ENCODE measurements around the gene TSPYL2.

TSPYL2 gene

DNA sequence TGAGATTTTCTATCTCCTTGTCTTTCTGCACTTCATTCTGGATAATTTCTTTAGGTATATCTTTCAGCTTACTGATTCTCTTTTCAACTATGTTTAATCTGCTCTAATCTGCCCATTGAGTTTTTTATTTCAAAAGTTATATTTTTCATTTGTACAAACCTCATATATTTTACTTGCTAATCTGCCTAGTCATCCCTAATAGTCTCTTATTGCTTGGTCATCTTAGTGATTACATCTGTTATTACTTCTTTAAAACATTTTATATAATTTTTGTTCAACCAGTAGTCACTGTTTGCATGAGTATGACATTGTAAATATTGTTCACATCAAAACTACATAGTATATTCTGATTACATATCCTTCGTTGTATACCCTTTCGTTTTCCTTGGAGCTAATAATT, 44.2 kb downstream of the TSPYL2 start:
- DNase-seq, result no peak

DNA sequence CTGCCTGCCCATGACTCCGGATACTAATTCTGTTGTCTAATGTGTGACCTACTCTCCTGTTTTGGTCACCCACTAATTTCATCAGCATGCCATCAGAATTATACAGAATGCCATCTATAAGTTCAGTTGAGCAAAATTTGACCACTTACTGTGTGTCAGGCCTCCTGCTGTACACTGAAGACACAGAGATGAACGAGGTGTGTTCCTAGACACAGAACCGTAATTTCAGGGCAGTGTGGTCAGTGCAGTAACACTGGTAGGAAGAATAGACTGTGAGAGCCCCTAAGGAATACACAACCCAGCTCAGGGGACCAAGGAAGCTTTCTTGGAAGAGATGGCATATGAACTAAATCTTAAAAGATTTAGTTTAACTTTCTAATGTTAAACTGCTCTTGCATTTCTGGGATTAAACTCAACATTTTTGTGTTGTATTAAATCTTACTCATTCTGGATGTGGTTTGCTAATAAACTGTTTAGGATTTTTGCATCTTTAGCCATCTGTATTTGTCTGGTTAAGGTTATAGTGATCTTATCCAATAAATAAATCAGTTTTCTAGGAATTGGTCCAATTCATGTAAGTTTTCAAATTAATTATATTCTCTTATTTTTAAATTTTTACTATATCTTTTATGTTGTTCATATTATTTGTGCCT, 46.1 kb downstream of the TSPYL2 start:
- no peak for DNase-seq

- DNase-seq, result no peak
Observed at GRCh38 chrX:53133400-53133799, 51.2 kb downstream of the TSPYL2 start.

DNA sequence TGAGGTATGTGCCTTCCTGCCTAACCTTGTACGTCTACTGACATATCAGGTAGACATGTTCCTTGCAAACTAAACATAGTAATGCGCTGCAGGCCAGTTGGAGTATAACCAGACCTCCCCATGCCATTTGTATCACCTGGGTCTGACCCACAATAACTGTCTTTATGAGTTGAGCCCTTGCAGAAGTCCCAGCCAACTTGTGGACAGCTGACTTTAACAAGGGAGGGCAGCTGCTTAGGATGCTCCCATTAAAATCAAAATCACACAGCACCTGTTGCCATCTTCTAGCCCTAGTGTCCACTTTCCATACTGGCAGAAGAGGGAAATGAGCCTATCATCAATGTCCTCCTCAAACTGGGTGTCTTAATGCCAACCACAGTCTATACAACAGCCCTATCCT, 53.4 kb downstream of the TSPYL2 start:
- DNase-seq, result no peak

Measured in T1000 (cell line).